Trophoblast cell (in vitro differentiated cells and primary cell): ENCODE results near the gene SEMA5A.

Experiments
- DNase-seq, 2 donors: peaks; one replicate each; pipeline ENCODE4 v3.0.0-alpha.2; 2016
- H2AFZ ChIP-seq: 2 replicates; pipeline ENCODE4 v1.6.1; 2013; ENCODE audit warnings: low read length, moderate library complexity, mild to moderate bottlenecking; ENCODE audit not compliant: insufficient read depth, poor library complexity
- H2AK5ac ChIP-seq: 2 replicates; pipeline ENCODE4 v1.6.1; 2013; ENCODE audit warnings: mild to moderate bottlenecking, low read length
- H2BK120ac ChIP-seq: 2 replicates; pipeline ENCODE4 v1.6.1; 2013; ENCODE audit warnings: low read length, mild to moderate bottlenecking, moderate library complexity; ENCODE audit not compliant: insufficient read depth, poor library complexity
- H2BK12ac ChIP-seq: 2 replicates; pipeline ENCODE4 v1.6.1; 2013; ENCODE audit warnings: mild to moderate bottlenecking, low read length, moderate library complexity
- H2BK5ac ChIP-seq: 2 replicates; pipeline ENCODE4 v1.6.1; 2013; ENCODE audit warnings: low read length, low read depth, moderate library complexity, mild to moderate bottlenecking; ENCODE audit not compliant: poor library complexity
- H3K14ac ChIP-seq: 2 replicates; pipeline ENCODE4 v1.6.1; 2013; ENCODE audit warnings: mild to moderate bottlenecking, low read length
- H3K18ac ChIP-seq: 2 replicates; pipeline ENCODE4 v1.6.1; 2013; ENCODE audit warnings: mild to moderate bottlenecking, low read length
- H3K23ac ChIP-seq: 2 replicates; pipeline ENCODE4 v1.6.1; 2013; ENCODE audit warnings: low read length
- H3K27ac ChIP-seq: 2 replicates; pipeline ENCODE4 v1.5.1; 2013; ENCODE audit warnings: low read depth, mild to moderate bottlenecking, inconsistent platforms, low read length, moderate library complexity
- H3K27me3 ChIP-seq: 2 replicates; pipeline ENCODE4 v1.6.1; 2013; ENCODE audit warnings: inconsistent platforms, mild to moderate bottlenecking, low read length, moderate library complexity; ENCODE audit not compliant: insufficient read depth
- H3K36me3 ChIP-seq, 2 experiments: 1 replicate in 1 of 2; 2 replicates in 1 of 2; pipeline ENCODE4 v1.6.1; 2013; ENCODE audit warnings: low read length in 2 of 2, mild to moderate bottlenecking in 2 of 2, moderate library complexity in 1 of 2; ENCODE audit not compliant: insufficient read depth in 2 of 2, control insufficient read depth in 1 of 2
- H3K4ac ChIP-seq: 2 replicates; pipeline ENCODE4 v1.6.1; 2013; ENCODE audit warnings: low read depth, mild to moderate bottlenecking, low read length, moderate library complexity
- H3K4me1 ChIP-seq, 2 experiments: 1 replicate in 1 of 2; 2 replicates in 1 of 2; pipeline ENCODE4 v1.6.1; 2013; ENCODE audit warnings: low read length in 2 of 2, mild to moderate bottlenecking in 2 of 2, moderate library complexity in 1 of 2; ENCODE audit not compliant: insufficient read depth in 2 of 2, control insufficient read depth in 1 of 2
- H3K4me2 ChIP-seq: 2 replicates; pipeline ENCODE4 v1.6.1; 2013; ENCODE audit warnings: inconsistent platforms, mild to moderate bottlenecking, low read length, moderate library complexity
- H3K4me3 ChIP-seq: 2 replicates; pipeline ENCODE4 v1.5.1; 2013; ENCODE audit warnings: mild to moderate bottlenecking, low read depth, low read length, inconsistent platforms
- H3K79me1 ChIP-seq: one replicate; pipeline ENCODE4 v1.6.1; 2013; ENCODE audit warnings: low read length
- H3K79me2 ChIP-seq: 2 replicates; pipeline ENCODE4 v1.6.1; 2013; ENCODE audit warnings: low read length, mild to moderate bottlenecking; ENCODE audit not compliant: control insufficient read depth, insufficient read depth, poor library complexity
- H3K9ac ChIP-seq: 2 replicates; pipeline ENCODE4 v1.6.1; 2013; ENCODE audit warnings: mild to moderate bottlenecking, low read length
- H3K9me3 ChIP-seq: 2 replicates; pipeline ENCODE4 v1.6.1; 2013; ENCODE audit warnings: low read depth, mild to moderate bottlenecking, control low read depth, inconsistent platforms, low read length; ENCODE audit not compliant: insufficient read depth
- H4K12ac ChIP-seq: 2 replicates; pipeline ENCODE4 v1.6.1; 2013; ENCODE audit warnings: low read depth, mild to moderate bottlenecking, low read length, moderate library complexity
- H4K8ac ChIP-seq: 2 replicates; pipeline ENCODE4 v1.6.1; 2013; ENCODE audit warnings: low read depth, mild to moderate bottlenecking, low read length, moderate library complexity
- H4K91ac ChIP-seq: one replicate; pipeline ENCODE4 v1.6.1; 2013; ENCODE audit warnings: low read depth, mild to moderate bottlenecking, low read length, moderate library complexity
- WGBS: extraction: QIAGEN DNeasy Blood & Tissue Kit; methylation state at CpG from one replicate; pipeline ENCODE4 v1.1.7; 2013; ENCODE audit warnings: missing lambda C conversion rate; ENCODE audit not compliant: insufficient read length, insufficient coverage; ENCODE audit errors: extremely low coverage; 5-methylcytosine and 5-hydroxymethylcytosine counted together

Gene SEMA5A

DNA sequence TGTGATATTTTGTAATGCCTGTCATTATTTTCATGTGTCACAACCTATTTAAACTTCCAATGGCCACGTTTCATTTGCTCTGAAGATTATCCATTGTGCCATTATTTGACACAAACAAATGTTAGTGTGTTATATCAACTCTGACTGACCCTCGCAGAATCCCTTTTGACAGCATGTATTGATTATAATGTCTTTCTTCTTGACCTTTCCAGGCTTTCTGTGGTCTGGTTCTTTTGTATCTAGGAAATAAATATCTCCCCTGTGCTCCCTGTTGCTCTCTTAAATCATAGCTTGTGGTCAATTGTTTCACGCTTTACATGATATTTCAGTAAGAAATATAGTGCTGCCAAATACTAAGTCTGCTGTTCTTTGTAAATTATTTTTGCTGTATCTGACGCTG, 442.6 kb downstream of the SEMA5A start:
- no peak overlapping the region for H3K27ac ChIP-seq
- no peak overlapping the region for H2BK12ac ChIP-seq
- no peaks in the 10 kb centered on the region for H3K79me1 ChIP-seq
- no peak overlapping the region for H4K91ac ChIP-seq
- no peak overlapping the region for H3K18ac ChIP-seq
- H3K4me1 ChIP-seq: peaks cover 0 to 4% of the 10 kb centered on the region in 2 experiments
- H3K4ac ChIP-seq: no peak overlapping the region
- no peak overlapping the region for H2AK5ac ChIP-seq
- H3K9me3 ChIP-seq: no peaks in the 10 kb centered on the region
- H3K27me3 ChIP-seq: no peaks in the 10 kb centered on the region
- no peak overlapping the region for H3K23ac ChIP-seq
- no peak overlapping the region for H3K4me2 ChIP-seq
- H2BK120ac ChIP-seq: no peak overlapping the region
- no peak overlapping the region for H4K8ac ChIP-seq
- no peak overlapping the region for H2AFZ ChIP-seq
- H3K14ac ChIP-seq: no peak overlapping the region
- no CpG with 5 or more reads among the region's 4 CpGs for WGBS
- DNase-seq: no peak
- H4K12ac ChIP-seq: no peak overlapping the region
- peaks cover 15 to 26% of the 10 kb centered on the region in 2 experiments for H3K36me3 ChIP-seq
- H3K9ac ChIP-seq: no peak overlapping the region
- no peaks in the 10 kb centered on the region for H3K79me2 ChIP-seq
- no peak overlapping the region for H2BK5ac ChIP-seq
- H3K4me3 ChIP-seq: no peak overlapping the region

DNA sequence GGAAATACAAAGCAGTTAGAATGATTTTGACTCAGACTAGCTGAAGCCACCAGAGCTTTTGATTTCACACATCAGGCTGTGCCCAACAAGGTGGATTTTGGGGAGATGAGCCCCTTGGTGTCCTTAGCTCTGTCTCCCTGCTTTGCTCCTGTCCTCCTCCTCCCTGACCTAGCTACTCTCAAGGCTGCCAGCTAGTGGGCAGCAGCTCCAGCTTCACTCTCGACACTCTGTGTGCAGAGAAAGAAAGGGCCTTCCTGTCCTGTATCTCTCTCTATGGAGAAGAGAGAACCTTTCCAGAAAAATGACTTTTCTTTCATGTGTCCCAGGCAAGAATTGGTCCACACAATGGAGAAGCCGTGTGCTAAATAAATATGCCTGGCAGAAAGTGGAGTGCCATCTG, 446.2 kb downstream of the SEMA5A start:
- H3K79me2 ChIP-seq: no peaks in the 10 kb centered on the region
- no peak overlapping the region for H2BK12ac ChIP-seq
- peaks cover 7 to 11% of the 10 kb centered on the region in 2 experiments for H3K36me3 ChIP-seq
- no peak overlapping the region for H3K27ac ChIP-seq
- no peak overlapping the region for H3K9ac ChIP-seq
- H2AK5ac ChIP-seq: no peak overlapping the region
- no peak for DNase-seq
- H3K4me1 ChIP-seq: no peaks in the 10 kb centered on the region
- no peaks in the 10 kb centered on the region for H3K27me3 ChIP-seq
- H2BK5ac ChIP-seq: no peak overlapping the region
- no peak overlapping the region for H4K8ac ChIP-seq
- H3K4me2 ChIP-seq: no peak overlapping the region
- H4K12ac ChIP-seq: no peak overlapping the region
- H3K79me1 ChIP-seq: no peaks in the 10 kb centered on the region
- H4K91ac ChIP-seq: no peak overlapping the region
- H3K4ac ChIP-seq: no peak overlapping the region
- H3K23ac ChIP-seq: no peak overlapping the region
- no peak overlapping the region for H3K18ac ChIP-seq
- no peak overlapping the region for H2BK120ac ChIP-seq
- no peaks in the 10 kb centered on the region for H3K9me3 ChIP-seq
- no peak overlapping the region for H2AFZ ChIP-seq
- no peak overlapping the region for H3K14ac ChIP-seq
- no peak overlapping the region for H3K4me3 ChIP-seq
- WGBS: no CpG with 5 or more reads among the region's 2 CpGs

DNA sequence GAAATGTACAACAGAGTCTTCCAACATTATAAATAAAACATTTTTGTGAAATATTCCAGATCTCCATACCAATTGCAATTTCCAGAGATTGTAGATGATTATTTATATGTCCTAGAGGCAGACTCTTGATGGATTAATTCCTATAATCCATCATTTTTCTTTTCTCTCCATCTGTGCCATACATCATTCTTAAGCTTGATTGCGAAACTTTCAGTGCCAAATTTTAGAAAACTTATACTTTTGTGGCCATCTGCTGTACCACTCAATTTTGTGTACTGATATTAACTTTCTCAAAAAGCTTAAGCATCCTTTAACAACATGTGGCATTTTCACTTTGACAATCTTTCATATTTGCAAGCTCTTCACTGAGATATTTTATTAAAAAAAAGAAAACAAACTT, 446.9 kb downstream of the SEMA5A start:
- no peak for DNase-seq
- H4K91ac ChIP-seq: no peak overlapping the region

DNA sequence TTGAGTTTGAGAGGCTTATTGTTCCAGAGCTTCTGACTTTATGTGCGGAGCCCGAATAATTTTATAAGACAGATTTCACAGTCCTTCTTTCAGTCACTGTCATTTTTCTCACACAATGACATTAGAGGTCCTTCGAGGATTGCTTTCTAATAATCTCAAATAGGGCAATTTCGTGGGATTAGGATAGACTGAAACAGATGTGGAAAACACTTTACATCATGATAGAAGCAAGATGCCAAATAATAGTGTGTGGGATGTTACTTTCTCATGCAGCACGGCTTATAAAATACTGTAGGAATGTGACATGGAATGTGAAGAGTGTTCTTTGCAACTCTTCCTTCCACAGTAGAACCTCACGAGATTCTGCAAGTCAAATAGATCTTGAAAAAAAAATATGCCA, 451.3 kb downstream of the SEMA5A start:
- no peak overlapping the region for H2BK12ac ChIP-seq
- H2AFZ ChIP-seq: no peak overlapping the region
- no peaks in the 10 kb centered on the region for H3K27me3 ChIP-seq
- H3K4me2 ChIP-seq: no peak overlapping the region
- no peaks in the 10 kb centered on the region for H3K79me2 ChIP-seq
- no peak overlapping the region for H2BK5ac ChIP-seq
- no peaks in the 10 kb centered on the region for H3K79me1 ChIP-seq
- H4K12ac ChIP-seq: no peak overlapping the region
- no peak overlapping the region for H3K14ac ChIP-seq
- no peak overlapping the region for H2AK5ac ChIP-seq
- H3K4ac ChIP-seq: no peak overlapping the region
- no peak for DNase-seq
- H3K18ac ChIP-seq: no peak overlapping the region
- H4K8ac ChIP-seq: no peak overlapping the region
- H3K4me1 ChIP-seq: no peaks in the 10 kb centered on the region
- H3K23ac ChIP-seq: no peak overlapping the region
- H3K9me3 ChIP-seq: no peaks in the 10 kb centered on the region
- H3K9ac ChIP-seq: no peak overlapping the region
- H2BK120ac ChIP-seq: no peak overlapping the region
- no peak overlapping the region for H4K91ac ChIP-seq
- H3K36me3 ChIP-seq: peaks cover under 1 to 6% of the 10 kb centered on the region in 2 experiments
- no peak overlapping the region for H3K27ac ChIP-seq
- no CpG with 5 or more reads among the region's 6 CpGs for WGBS
- no peak overlapping the region for H3K4me3 ChIP-seq

More for the DNA sequence above, 446.9 kb downstream of the SEMA5A start:
- Histone ChIP-seq H3K14ac (no peak overlapping the region), H3K18ac (no peak overlapping the region), H3K4me1 (no peaks in the 10 kb centered on the region), H3K27me3 (no peaks in the 10 kb centered on the region), H2AK5ac (no peak overlapping the region), H3K4me3 (no peak overlapping the region), H3K4me2 (no peak overlapping the region), H3K79me2 (no peaks in the 10 kb centered on the region), H3K36me3 (peaks cover 7 to 8% of the 10 kb centered on the region in 2 experiments), H3K27ac (no peak overlapping the region), H3K23ac (no peak overlapping the region), H2BK12ac (no peak overlapping the region), H4K12ac (no peak overlapping the region), H4K8ac (no peak overlapping the region), H3K9me3 (no peaks in the 10 kb centered on the region), H3K4ac (no peak overlapping the region), H3K79me1 (no peaks in the 10 kb centered on the region), H2AFZ (no peak overlapping the region), H2BK120ac (no peak overlapping the region), H3K9ac (no peak overlapping the region), H2BK5ac (no peak overlapping the region)
- no CpG with 5 or more reads among the region's 1 CpG for WGBS
